ENCODE measurements around the gene GRM1.

GRM1 gene

DNA sequence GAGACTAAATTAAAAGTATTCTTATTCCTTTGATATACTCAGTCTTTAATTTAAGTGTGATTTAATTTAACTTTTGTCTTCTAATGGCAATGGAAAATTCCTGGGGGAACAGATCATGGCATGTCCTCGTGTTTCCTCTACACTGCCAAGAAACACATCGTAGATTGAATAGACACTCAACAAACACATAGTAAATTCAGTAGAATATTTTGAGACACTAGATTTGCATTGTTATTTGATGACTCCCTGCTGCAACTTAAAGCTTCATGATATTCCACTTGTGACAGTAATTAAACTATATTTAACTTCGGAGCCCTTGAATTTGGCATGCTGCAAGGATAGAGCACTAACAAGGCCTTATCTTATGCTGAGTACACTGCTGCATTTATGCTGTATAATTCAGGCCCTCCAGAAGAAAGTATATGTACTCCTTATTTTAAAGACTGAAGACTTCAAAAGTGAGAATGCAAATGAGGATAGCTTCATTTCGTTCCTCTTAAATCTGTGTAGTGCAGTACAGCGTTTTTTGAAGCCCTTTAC, 84.3 kb downstream of the GRM1 start:
- TF ChIP-seq, protein P1, sequence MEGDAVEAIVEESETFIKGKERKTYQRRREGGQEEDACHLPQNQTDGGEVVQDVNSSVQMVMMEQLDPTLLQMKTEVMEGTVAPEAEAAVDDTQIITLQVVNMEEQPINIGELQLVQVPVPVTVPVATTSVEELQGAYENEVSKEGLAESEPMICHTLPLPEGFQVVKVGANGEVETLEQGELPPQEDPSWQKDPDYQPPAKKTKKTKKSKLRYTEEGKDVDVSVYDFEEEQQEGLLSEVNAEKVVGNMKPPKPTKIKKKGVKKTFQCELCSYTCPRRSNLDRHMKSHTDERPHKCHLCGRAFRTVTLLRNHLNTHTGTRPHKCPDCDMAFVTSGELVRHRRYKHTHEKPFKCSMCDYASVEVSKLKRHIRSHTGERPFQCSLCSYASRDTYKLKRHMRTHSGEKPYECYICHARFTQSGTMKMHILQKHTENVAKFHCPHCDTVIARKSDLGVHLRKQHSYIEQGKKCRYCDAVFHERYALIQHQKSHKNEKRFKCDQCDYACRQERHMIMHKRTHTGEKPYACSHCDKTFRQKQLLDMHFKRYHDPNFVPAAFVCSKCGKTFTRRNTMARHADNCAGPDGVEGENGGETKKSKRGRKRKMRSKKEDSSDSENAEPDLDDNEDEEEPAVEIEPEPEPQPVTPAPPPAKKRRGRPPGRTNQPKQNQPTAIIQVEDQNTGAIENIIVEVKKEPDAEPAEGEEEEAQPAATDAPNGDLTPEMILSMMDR (conservative IDR thresholded peaks at IDR 0.05): no peak
- TF ChIP-seq ZFX (IDR thresholded peaks at IDR 0.05): no peak

DNA sequence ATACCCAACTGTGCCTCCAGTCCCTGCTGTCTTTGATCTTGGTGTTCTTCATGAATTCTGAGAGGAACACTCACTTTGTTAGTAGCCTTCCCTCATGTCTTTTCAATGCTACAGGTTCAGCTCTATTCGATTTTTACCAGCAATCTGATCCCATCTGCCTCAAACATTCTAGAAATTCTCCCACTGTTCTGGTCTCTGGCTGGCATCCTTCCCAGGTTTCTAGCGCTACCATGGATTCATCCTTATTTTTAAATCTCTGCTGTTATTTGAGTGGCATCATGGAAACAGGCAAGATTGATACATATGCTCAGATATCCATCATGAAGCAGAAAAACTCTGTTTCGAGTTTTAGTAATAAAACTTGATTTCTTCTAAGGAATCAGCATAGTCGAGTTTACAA, 94.8 kb downstream of the GRM1 start:
- TF ChIP-seq, protein P1 (conservative IDR thresholded peaks at IDR 0.05): no peak
- no peak for TF ChIP-seq ZFX (IDR thresholded peaks at IDR 0.05)
- no peak overlapping the region for H3K27ac ChIP-seq

More for the DNA sequence above, 84.3 kb downstream of the GRM1 start:
- no peak overlapping the region for H3K27ac ChIP-seq

DNA sequence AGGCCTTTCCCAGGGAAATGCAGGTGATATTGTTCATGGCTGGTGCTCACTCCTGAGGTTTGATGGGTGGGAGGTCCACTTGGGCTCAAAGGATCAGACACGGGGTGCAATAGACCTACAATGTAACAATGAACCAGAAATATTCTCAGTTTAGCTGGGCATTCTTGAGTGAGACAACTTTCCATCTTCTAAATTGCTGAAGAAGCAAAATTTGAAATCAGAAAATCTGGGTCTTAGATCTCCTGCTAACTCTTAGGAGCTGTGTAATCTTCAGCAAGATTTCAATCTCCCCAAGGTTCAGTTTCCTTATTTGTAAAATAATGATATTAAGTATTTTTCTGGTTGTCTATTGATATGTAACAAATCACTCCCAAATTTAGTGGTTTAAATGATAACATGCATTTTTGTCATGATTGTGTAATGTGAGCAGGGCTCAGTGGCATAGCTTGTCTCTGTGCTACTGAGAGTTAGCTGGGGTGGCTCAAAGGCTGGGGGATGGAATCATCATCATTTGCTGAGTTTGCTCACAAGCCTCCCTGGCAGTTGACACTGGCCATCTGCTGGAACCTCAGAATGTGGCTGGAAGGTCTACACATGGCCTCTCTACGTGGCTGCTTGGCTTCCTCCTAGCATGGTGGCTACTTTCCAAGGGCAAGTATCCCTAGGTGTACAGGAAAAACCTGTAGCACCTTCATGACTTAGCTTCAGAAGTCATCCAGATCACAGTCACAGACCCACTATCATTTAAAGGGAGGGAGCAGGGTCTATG, 98.8 kb downstream of the GRM1 start:
- H3K27ac ChIP-seq: no peak overlapping the region
- no peak for TF ChIP-seq ZFX (IDR thresholded peaks at IDR 0.05)
- TF ChIP-seq, protein P1 (conservative IDR thresholded peaks at IDR 0.05): no peak

DNA sequence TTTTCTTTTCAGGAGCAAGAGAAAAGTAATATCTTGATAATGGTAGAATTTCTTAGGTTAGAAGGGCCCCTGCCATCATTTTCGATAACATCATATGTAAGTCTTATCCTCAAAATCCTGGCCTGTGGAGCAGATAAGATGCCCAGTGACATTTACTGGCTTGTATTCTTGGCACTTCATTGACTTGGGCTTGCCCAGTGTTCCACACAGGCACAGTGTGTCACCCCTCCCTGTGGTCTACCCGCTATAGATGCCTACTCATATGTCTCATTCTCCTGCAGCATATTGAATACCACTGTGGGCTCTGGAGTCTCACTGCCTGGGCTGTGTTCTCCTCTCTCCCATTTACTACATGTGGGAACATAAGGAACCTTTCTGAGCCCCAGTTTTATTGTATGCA, 105.0 kb downstream of the GRM1 start:
- TF ChIP-seq ZFX (IDR thresholded peaks at IDR 0.05): no peak
- TF ChIP-seq, protein P1 (conservative IDR thresholded peaks at IDR 0.05): no peak
- H3K27ac ChIP-seq: no peak overlapping the region

DNA sequence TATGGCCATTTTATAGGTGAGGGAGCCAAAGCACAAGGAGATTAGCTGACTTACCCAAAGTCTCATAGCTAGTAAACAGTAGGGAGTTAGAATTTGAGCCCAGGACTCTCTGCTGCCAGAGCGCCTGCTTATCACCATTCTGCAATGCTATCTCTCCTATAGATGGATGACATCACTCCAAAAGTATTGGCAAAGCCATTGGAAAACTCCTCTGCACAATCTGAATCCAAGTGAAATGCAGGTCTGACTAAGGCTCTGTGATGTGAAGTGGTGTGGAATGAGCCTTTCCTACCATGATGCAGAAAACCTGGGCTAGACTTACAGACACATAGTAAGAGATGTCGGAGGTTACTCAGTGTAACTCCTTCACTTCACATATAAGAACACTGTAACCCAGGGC, 106.3 kb downstream of the GRM1 start:
- no peak overlapping the region for H3K27ac ChIP-seq
- TF ChIP-seq, protein P1 (conservative IDR thresholded peaks at IDR 0.05): no peak
- no peak for TF ChIP-seq ZFX (IDR thresholded peaks at IDR 0.05)

DNA sequence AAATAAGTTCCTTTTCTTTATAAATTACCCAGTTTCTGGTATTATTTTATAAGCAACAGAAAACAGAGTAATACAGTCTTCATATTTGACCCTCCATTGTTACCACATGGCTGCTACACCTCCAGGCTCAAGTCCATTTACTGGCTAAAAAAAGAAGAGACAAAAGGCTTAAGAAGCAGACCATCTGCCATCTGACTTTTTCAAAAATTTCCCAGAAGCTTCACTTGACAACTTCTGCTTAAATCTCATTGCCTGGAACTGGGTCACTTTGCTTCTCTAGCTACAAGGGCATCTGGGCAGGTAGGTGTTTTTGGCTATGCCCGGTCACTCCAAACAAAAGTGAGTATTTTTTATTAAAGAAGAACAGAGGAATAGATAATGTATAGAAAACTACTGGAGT, 118.0 kb downstream of the GRM1 start:
- TF ChIP-seq, protein P1 (conservative IDR thresholded peaks at IDR 0.05): no peak
- no peak for TF ChIP-seq ZFX (IDR thresholded peaks at IDR 0.05)
- no peak overlapping the region for H3K27ac ChIP-seq

DNA sequence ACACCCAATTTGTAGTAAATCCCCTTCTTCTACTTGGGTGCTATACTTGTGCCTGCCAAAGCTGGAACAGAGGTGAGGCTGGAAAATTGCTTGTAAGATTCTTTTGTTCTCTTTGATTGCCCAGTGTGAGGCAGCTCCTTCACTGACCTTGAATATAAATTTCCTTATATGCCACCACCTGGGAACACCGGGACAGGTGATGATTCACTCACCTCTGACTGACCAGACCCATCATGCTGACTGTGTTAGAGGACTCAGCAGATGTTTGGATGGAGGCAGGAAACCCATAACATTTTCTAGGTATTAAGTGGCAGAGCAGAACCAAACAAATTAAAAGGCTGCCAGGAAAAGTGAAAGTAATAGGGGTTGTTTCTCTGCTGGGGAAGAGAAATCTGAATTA, 120.9 kb downstream of the GRM1 start:
- H3K27ac ChIP-seq: no peak overlapping the region
- TF ChIP-seq, protein P1 (conservative IDR thresholded peaks at IDR 0.05): no peak
- TF ChIP-seq ZFX (IDR thresholded peaks at IDR 0.05): no peak

Data from C4-2B (cell line).